Measurements from ENCODE around the gene SLC12A7. TPM values are rescaled to one million over a fixed set of nuclear protein-coding genes. Genes with fewer than 3 reads are reported as not detected.
"Not testable (repeated sequence)": the region's sequence is repeated elsewhere in the genome, so short reads cannot be mapped to it uniquely, and the experiment has no call there.

The SLC12A7 gene
- total and polyA plus RNA-seq, 11 donors, result 66.3 to 159 (median 128) TPM

DNA sequence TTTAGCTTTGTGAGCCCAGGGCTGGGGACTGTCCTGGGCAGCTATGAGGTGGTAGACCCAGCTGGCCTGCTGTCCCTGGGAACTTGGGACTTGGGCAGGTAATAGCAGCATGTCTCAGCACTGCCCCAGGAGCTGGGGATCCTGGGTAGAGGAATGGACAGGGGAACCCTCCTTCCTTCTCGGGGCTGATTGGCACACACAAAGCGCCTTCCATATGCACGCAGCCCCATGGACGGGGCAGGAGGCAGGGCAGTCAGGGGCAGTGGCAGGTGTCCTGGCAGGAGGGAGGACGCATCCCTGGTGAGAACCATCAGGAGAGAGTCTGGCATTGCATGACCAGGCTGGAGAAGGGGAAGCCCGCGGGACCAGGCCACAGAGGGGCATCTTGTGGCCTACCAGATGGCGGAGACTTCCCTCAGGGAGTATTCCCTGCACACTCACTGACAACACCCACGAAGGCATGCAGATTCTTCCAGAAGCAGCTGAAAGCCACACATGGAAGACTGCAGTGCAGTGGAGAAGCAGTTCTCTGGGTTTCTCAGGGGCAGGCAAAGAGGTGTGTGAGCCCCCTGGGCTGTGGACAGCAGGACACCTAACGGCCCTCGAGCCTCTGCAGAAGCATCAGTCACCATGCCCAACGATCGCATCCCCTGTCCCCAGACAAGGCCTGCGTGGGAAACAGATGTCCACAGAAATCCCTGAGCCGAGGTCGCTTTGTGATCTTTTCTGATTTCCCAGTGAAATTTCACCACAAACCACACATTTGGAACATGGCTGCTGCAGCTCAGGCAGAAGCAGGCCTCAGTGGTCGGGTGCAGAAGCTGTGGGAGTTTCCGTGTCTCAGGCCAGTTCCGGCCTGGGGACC is 110.2 kb downstream of the SLC12A7 start:
- Histone ChIP-seq H3K36me3 (no peaks in the 10 kb centered on the region), H3K27me3 (peaks cover 0 to 22% (median 0%) of the 10 kb centered on the region in 9 donors), H3K4me3 (no peak overlapping the region), H3K4me1 (peaks cover 0 to 32% (median 11%) of the 10 kb centered on the region in 12 donors), H3K27ac (no peak overlapping the region), H3K9me3 (no peaks in the 10 kb centered on the region)
- intact Hi-C loops (cut with DNase I), result loop anchor here in 4 of 10 donors (5.0 to 10.0 kb wide), 3 partner anchors 77 to 143 kb away; no protein-coding TSS in a partner anchor
- no peak for ATAC-seq
- WGBS, 4 donors, result 88 to 91% (median 90%) methylated on average over 18 to 19 of the region's 19 CpGs
- peak in 2 of 5 donors; percentile 22 to 48 for DNase-seq
- no peak for TF ChIP-seq POLR2A (IDR thresholded peaks at IDR 0.05)
- TF ChIP-seq, protein P1, sequence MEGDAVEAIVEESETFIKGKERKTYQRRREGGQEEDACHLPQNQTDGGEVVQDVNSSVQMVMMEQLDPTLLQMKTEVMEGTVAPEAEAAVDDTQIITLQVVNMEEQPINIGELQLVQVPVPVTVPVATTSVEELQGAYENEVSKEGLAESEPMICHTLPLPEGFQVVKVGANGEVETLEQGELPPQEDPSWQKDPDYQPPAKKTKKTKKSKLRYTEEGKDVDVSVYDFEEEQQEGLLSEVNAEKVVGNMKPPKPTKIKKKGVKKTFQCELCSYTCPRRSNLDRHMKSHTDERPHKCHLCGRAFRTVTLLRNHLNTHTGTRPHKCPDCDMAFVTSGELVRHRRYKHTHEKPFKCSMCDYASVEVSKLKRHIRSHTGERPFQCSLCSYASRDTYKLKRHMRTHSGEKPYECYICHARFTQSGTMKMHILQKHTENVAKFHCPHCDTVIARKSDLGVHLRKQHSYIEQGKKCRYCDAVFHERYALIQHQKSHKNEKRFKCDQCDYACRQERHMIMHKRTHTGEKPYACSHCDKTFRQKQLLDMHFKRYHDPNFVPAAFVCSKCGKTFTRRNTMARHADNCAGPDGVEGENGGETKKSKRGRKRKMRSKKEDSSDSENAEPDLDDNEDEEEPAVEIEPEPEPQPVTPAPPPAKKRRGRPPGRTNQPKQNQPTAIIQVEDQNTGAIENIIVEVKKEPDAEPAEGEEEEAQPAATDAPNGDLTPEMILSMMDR (IDR thresholded peaks at IDR 0.05), result no peak

DNA sequence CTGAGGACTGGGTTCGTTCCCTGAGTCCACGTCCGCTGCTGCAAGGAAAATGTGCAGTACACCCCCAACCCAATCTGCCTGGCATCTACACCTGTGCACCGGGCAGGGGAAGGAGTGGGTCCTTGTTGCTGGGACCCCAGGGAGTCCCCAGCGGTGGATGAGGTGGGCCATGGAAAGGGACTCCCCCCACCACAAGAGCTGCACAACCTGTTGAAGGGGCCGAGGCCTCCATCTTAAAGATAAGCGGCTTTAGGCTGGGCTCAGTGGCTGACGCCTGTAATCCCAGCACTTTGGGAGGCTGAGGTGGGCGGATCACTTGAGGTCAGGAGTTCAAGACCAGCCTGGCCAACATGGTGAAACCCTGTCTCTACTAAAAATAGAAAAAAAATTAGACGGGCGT is 111.0 kb downstream of the SLC12A7 start:
- WGBS, 4 donors, result 86 to 96% (median 94%) methylated on average over 11 of the region's 11 CpGs
- intact Hi-C loops (cut with DNase I), result loop anchor here in 4 of 10 donors (5.0 to 10.0 kb wide), 3 partner anchors 76 to 144 kb away; no protein-coding TSS in a partner anchor
- not testable (repeated sequence) for H3K9me3 ChIP-seq, ATAC-seq, H3K36me3 ChIP-seq, H3K27ac ChIP-seq, H3K4me3 ChIP-seq
- peak in 3 of 5 donors; percentile 14 to 20 (median 17) for DNase-seq
- Histone ChIP-seq H3K4me1 (peaks cover 0 to 37% (median 11%) of the 10 kb centered on the region in 12 donors), H3K27me3 (peaks cover 0 to 17% (median 0%) of the 10 kb centered on the region in 9 donors)

Small RNA genes lying within 50 kb of the gene (microRNA-seq; reads per million reads assigned to microRNA genes)
- 0 to 1.0 (median 0) reads per million in 4 donors for gene MIR4635

Other genes starting within 250 kb of the SLC12A7 start
- 10 to 100 TPM; 17.9 to 32.1 (median 23.9) TPM for gene BRD9, start 219.3 kb downstream of the SLC12A7 start, total RNA-seq
- 10 to 100 TPM; 17.5 to 19.5 TPM for gene BRD9, start 219.3 kb downstream of the SLC12A7 start, polyA plus RNA-seq
- 1 to 10 TPM in 2 of 9 donors, under 1 TPM in 7; 0.31 to 4.2 (median 0.49) TPM for gene TRIP13, start 219.2 kb downstream of the SLC12A7 start, total RNA-seq
- 1 to 10 TPM in 1 of 2 donors, under 1 TPM in 1; 0.19 to 1.8 TPM for gene TRIP13, start 219.2 kb downstream of the SLC12A7 start, polyA plus RNA-seq
- 1 to 10 TPM in 6 of 9 donors, under 1 TPM in 3; 0.56 to 3.9 (median 1.6) TPM for gene NKD2, start 103.3 kb downstream of the SLC12A7 start, total RNA-seq
- gene NKD2, start 103.3 kb downstream of the SLC12A7 start, polyA plus RNA-seq, result 1 to 10 TPM; 2.6 to 6.6 TPM
- not detected for gene SLC6A19, start 89.5 kb upstream of the SLC12A7 start, total RNA-seq
- gene SLC6A19, start 89.5 kb upstream of the SLC12A7 start, polyA plus RNA-seq, result not detected
- gene SLC6A18, start 113.3 kb upstream of the SLC12A7 start, total RNA-seq, result not detected
- gene SLC6A18, start 113.3 kb upstream of the SLC12A7 start, polyA plus RNA-seq, result not detected
- not detected for gene TERT, start 183.0 kb upstream of the SLC12A7 start, total RNA-seq
- gene TERT, start 183.0 kb upstream of the SLC12A7 start, polyA plus RNA-seq, result not detected
- gene CLPTM1L, start 233.0 kb upstream of the SLC12A7 start, total RNA-seq, result 10 to 100 TPM; 31.0 to 60.2 (median 39.4) TPM
- 10 to 100 TPM; 23.5 to 96.8 TPM for gene CLPTM1L, start 233.0 kb upstream of the SLC12A7 start, polyA plus RNA-seq

Data from heart left ventricle (tissue), 16 donors.